Upper lobe of left lung (tissue), 4 donors: ENCODE data around the gene SPATA1.

ENCODE experiments used
- CTCF ChIP-seq, 6 experiments: fragments of 450-650 bp in 4 of 6; fragments of 200-600 bp in 2 of 6; sonication (generic) in 2 of 6; IDR thresholded peaks; one replicate each; pipeline ENCODE4 v1.5.1; 2016 to 2019; ENCODE audit warnings: antibody characterized with exemption in 6 of 6
- POLR2A ChIP-seq, 4 donors: fragments of 450-650 bp; IDR thresholded peaks; one replicate each; pipeline ENCODE4 v1.5.1; 2016 to 2017; ENCODE audit warnings: antibody characterized with exemption in 4 of 4, mild to moderate bottlenecking in 2 of 4
- POLR2AphosphoS5 ChIP-seq, 2 donors: sonication (generic); formaldehyde crosslinking; IDR thresholded peaks; one replicate each; pipeline ENCODE4 v1.5.1; 2017; ENCODE audit warnings: antibody characterized with exemption in 2 of 2

GRCh38 chr1:84510165-84510564, 4.0 kb downstream of the SPATA1 start:
- TF ChIP-seq POLR2A (IDR thresholded peaks at IDR 0.05) (no peak), CTCF (IDR thresholded peaks at IDR 0.05) (no peak), POLR2AphosphoS5 (IDR thresholded peaks at IDR 0.05) (no peak)
